Tibial nerve (tissue), 3 donors: ENCODE data around the gene RNF182.

ENCODE experiments used
- POLR2A ChIP-seq, 2 donors: fragments of 450-650 bp; IDR thresholded peaks; one replicate each; pipeline ENCODE4 v1.6.1; 2017; ENCODE audit warnings: antibody characterized with exemption in 2 of 2, mild to moderate bottlenecking in 2 of 2, moderate library complexity in 2 of 2
- TF ChIP-seq, protein P1 (sequence below), 5 experiments: fragments of 200-600 bp in 3 of 5; fragments of 450-650 bp in 2 of 5; sonication (generic) in 3 of 5; IDR thresholded peaks; one replicate each; pipeline ENCODE4 v1.5.1; 2016 to 2019; ENCODE audit warnings: antibody characterized with exemption in 5 of 5, mild to moderate bottlenecking in 3 of 5, moderate library complexity in 2 of 5

DNA sequence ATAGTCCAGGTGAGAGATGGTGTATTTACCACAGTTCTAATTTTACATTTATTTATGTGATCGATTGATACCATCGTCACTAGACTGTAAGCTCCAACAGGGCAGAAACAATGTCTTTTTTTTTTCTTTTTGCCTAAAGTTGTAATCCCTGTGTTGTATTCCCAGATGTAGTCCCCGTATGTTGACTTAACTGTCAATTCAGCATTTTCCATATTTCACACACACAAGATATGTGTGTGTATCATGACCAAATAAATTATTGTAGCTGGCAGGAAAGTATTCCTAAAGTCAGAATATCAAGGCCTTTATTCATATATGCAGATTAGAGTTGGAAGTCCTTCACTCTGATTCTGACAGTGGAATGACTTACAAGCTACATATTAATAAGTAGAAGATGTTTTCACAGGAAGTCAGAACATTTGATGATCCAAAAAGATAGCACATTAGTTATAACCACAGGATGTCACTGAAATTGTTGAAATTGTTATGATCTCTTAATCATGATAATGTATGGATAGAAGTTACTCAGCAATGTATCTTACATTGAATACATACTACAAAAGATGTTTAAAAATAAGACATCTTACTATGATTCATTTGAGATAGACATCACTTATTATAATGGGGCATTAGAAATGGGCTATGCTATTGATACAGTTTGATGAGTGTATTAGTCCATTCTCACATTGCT, 10.6 kb downstream of the RNF182 start:
- TF ChIP-seq, protein P1, sequence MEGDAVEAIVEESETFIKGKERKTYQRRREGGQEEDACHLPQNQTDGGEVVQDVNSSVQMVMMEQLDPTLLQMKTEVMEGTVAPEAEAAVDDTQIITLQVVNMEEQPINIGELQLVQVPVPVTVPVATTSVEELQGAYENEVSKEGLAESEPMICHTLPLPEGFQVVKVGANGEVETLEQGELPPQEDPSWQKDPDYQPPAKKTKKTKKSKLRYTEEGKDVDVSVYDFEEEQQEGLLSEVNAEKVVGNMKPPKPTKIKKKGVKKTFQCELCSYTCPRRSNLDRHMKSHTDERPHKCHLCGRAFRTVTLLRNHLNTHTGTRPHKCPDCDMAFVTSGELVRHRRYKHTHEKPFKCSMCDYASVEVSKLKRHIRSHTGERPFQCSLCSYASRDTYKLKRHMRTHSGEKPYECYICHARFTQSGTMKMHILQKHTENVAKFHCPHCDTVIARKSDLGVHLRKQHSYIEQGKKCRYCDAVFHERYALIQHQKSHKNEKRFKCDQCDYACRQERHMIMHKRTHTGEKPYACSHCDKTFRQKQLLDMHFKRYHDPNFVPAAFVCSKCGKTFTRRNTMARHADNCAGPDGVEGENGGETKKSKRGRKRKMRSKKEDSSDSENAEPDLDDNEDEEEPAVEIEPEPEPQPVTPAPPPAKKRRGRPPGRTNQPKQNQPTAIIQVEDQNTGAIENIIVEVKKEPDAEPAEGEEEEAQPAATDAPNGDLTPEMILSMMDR (IDR thresholded peaks at IDR 0.05): no peak
- TF ChIP-seq POLR2A (IDR thresholded peaks at IDR 0.05): no peak
